ENCODE data around the gene OPN3. TPM values are rescaled to one million over a fixed set of nuclear protein-coding genes. Genes with fewer than 3 reads are reported as not detected.

Gene OPN3
- total RNA-seq, 2 donors from 2014 or later = 6.3 to 9.9 TPM

DNA sequence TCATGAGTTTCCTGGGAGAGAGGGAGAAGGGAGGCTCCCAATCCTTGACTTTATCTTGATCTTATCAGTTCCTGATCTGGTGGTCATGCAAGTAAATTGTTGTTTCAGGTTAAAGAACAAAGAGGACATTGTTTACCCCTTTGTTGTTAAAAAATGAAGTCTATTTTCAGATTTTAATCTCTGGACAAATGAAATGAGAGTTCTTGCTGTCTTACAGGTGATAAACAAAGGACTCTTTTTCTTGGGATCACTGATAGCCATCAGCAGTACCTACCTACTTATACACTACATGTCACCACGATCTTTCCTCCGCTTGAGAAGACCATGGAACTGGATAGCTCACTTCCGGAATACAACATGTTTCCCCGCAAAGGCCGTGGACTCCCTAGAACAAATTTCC lies 48.4 kb downstream of the OPN3 start:
- Histone ChIP-seq H3K4me1 (no peaks in the 10 kb centered on the region), H3K36me3 (no peaks in the 10 kb centered on the region), H3K4me3 (no peak overlapping the region), H3K27me3 (no peaks in the 10 kb centered on the region), H3K27ac (no peak overlapping the region), H3K9me3 (no peaks in the 10 kb centered on the region)
- TF ChIP-seq, protein P1, sequence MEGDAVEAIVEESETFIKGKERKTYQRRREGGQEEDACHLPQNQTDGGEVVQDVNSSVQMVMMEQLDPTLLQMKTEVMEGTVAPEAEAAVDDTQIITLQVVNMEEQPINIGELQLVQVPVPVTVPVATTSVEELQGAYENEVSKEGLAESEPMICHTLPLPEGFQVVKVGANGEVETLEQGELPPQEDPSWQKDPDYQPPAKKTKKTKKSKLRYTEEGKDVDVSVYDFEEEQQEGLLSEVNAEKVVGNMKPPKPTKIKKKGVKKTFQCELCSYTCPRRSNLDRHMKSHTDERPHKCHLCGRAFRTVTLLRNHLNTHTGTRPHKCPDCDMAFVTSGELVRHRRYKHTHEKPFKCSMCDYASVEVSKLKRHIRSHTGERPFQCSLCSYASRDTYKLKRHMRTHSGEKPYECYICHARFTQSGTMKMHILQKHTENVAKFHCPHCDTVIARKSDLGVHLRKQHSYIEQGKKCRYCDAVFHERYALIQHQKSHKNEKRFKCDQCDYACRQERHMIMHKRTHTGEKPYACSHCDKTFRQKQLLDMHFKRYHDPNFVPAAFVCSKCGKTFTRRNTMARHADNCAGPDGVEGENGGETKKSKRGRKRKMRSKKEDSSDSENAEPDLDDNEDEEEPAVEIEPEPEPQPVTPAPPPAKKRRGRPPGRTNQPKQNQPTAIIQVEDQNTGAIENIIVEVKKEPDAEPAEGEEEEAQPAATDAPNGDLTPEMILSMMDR (IDR thresholded peaks at IDR 0.05) = no peak
- no peak for DNase-seq (ENCODE audit: low spot score)

DNA sequence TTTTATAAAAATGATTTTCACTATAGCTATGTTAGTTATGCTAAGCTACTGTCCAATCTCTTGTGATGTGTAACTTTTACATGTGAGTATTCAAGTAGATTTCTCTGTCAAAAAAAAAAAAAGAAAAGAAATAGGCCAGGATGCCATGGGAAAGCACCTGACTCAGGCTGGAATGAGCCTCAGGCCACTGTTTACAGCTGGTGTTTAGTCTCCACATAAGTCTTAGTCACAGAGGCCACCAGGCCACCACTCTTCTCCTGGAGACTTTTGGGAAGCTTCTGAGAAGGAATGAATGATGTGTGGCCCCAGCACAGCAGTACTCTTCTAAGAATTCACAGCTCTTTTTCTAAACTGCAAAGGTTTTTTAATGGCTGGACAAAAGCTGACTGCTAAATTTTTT lies 48.9 kb downstream of the OPN3 start:
- no peak overlapping the region for H3K4me3 ChIP-seq
- no peaks in the 10 kb centered on the region for H3K4me1 ChIP-seq
- peak overlapping the region in 1 of 2 donors; percentile 41 for H3K27ac ChIP-seq
- no peaks in the 10 kb centered on the region for H3K27me3 ChIP-seq
- TF ChIP-seq, protein P1 (IDR thresholded peaks at IDR 0.05) = no peak
- no peak for DNase-seq (ENCODE audit: low spot score)
- no peaks in the 10 kb centered on the region for H3K36me3 ChIP-seq
- H3K9me3 ChIP-seq = no peaks in the 10 kb centered on the region

DNA sequence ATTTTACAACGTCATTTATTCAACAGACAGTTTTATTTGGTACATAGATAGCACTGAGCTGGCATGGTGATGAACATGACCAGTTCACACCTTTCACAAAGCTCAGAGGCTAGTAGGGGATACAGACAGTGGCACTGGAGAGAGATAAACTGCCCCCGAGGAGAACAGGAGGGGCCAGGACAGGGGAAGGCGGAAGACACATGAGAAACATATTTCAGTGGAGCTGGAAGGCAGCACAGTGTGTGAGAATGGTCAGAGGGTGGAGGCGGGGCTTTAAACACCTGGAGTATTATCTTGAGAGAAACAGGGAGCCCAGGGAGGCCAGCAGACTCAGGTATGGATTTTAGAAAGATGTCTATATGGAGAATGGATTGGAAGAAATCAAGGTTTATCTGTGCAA lies 49.5 kb downstream of the OPN3 start:
- H3K4me1 ChIP-seq = no peaks in the 10 kb centered on the region
- TF ChIP-seq, protein P1 (IDR thresholded peaks at IDR 0.05) = no peak
- H3K9me3 ChIP-seq = no peaks in the 10 kb centered on the region
- H3K27ac ChIP-seq = peak overlapping the region in 1 of 2 donors; percentile 41
- no peak overlapping the region for H3K4me3 ChIP-seq
- DNase-seq (ENCODE audit: low spot score) = no peak
- H3K36me3 ChIP-seq = no peaks in the 10 kb centered on the region
- no peaks in the 10 kb centered on the region for H3K27me3 ChIP-seq

DNA sequence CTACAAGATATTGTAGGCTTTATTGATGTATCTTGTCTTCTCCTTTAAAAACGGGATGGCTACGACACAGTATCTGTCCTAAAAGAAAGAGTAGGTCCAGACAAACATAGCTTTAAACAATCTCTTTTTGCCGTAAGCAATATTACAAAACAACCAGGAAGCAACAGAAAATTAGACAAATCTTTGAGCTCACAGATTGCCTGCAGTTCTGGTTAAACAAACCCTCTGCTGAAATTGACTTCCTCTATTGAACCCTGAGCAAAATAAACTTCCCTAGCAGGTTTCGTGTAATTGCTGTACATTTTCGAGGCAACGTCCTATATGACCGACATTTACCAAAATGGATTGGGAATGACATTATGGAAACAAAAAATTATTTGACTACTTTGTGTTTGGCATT lies 50.6 kb downstream of the OPN3 start:
- DNase-seq (ENCODE audit: low spot score) = no peak
- H3K27me3 ChIP-seq = no peaks in the 10 kb centered on the region
- no peaks in the 10 kb centered on the region for H3K4me1 ChIP-seq
- no peak overlapping the region for H3K27ac ChIP-seq
- H3K4me3 ChIP-seq = no peak overlapping the region
- no peaks in the 10 kb centered on the region for H3K9me3 ChIP-seq
- no peaks in the 10 kb centered on the region for H3K36me3 ChIP-seq
- TF ChIP-seq, protein P1 (IDR thresholded peaks at IDR 0.05) = no peak

DNA sequence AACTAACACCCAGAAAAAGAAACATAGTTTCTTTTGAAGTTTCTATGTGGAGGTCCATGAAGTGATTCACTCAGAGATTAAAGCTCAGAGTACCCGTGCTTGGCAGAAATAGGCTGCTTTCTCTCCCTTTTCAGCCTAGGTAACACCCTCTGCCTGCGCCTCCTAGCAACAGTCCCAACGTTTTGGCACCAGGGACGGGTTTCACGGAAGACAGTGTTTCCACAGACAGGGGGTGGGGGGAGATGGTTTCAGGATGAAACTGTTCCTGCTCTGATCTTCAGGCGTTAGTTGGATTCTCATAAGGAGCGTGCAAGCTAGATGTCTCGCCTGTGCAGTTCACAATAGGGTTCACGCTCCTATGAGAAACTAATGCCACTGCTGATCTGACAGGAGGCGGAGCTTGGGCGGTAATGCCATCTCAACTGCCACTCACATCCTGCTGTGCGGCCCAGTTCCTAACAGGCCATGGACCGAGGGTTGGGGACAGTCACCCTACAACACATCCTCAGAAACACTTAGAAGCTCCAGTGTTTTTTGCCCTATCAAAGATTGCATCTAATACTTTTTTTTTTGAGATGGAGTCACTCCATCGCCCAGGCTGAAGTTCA lies 53.2 kb downstream of the OPN3 start:
- DNase-seq (ENCODE audit: low spot score) = no peak
- Histone ChIP-seq H3K27ac (no peak overlapping the region), H3K4me3 (no peak overlapping the region), H3K27me3 (no peaks in the 10 kb centered on the region), H3K9me3 (no peaks in the 10 kb centered on the region), H3K36me3 (no peaks in the 10 kb centered on the region), H3K4me1 (no peaks in the 10 kb centered on the region)
- TF ChIP-seq, protein P1 (IDR thresholded peaks at IDR 0.05) = no peak

DNA sequence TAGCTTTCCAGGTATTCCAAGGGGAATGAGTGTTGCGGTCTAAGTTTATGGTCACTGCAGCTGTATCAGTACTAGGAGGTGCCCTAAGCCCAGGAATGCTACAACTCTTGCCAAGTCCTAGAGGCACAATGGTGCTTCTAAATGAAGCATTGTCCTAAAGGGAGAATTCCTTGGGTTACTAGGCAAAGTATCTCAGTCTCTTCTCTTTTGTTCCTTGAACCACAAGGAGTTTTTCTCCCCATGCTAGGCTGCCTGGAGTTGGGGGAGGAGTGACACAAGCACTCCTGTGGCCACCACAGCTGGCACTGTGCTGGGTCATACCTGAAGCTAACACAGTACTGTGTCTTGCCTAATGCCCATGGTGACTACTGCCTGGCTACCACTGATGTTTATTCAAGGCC lies 57.2 kb downstream of the OPN3 start:
- H3K27me3 ChIP-seq = no peaks in the 10 kb centered on the region
- DNase-seq (ENCODE audit: low spot score) = no peak
- no peaks in the 10 kb centered on the region for H3K9me3 ChIP-seq
- no peak overlapping the region for H3K27ac ChIP-seq
- no peaks in the 10 kb centered on the region for H3K36me3 ChIP-seq
- TF ChIP-seq, protein P1 (IDR thresholded peaks at IDR 0.05) = no peak
- no peaks in the 10 kb centered on the region for H3K4me1 ChIP-seq
- no peak overlapping the region for H3K4me3 ChIP-seq

Measured in right atrium auricular region (tissue), 2 donors.